Upper lobe of left lung (tissue), 4 donors: ENCODE measurements around the gene PCSK6.

Experiments used
- CTCF ChIP-seq, 6 experiments: fragments of 450-650 bp in 4 of 6; fragments of 200-600 bp in 2 of 6; sonication (generic) in 2 of 6; IDR thresholded peaks; one replicate each; pipeline ENCODE4 v1.5.1; 2016 to 2019; ENCODE audit warnings: antibody characterized with exemption in 6 of 6
- EP300 ChIP-seq, 4 donors: sonication (generic); formaldehyde crosslinking; IDR thresholded peaks; one replicate each; pipeline ENCODE4 v1.5.1; 2017; ENCODE audit warnings: antibody characterized with exemption in 4 of 4, control low read depth in 2 of 4
- POLR2A ChIP-seq, 4 donors: fragments of 450-650 bp; IDR thresholded peaks; one replicate each; pipeline ENCODE4 v1.5.1; 2016 to 2017; ENCODE audit warnings: antibody characterized with exemption in 4 of 4, mild to moderate bottlenecking in 2 of 4
- POLR2AphosphoS5 ChIP-seq, 2 donors: sonication (generic); formaldehyde crosslinking; IDR thresholded peaks; one replicate each; pipeline ENCODE4 v1.5.1; 2017; ENCODE audit warnings: antibody characterized with exemption in 2 of 2

GRCh38 chr15:101496198-101496986 is 6.9 kb upstream of the PCSK6 start:
- no peak for TF ChIP-seq CTCF (IDR thresholded peaks at IDR 0.05)
- TF ChIP-seq POLR2A (IDR thresholded peaks at IDR 0.05) = no peak
- no peak for TF ChIP-seq EP300 (IDR thresholded peaks at IDR 0.05)
- no peak for TF ChIP-seq POLR2AphosphoS5 (IDR thresholded peaks at IDR 0.05)
